Measurements from ENCODE around the gene SORCS1.

DNA sequence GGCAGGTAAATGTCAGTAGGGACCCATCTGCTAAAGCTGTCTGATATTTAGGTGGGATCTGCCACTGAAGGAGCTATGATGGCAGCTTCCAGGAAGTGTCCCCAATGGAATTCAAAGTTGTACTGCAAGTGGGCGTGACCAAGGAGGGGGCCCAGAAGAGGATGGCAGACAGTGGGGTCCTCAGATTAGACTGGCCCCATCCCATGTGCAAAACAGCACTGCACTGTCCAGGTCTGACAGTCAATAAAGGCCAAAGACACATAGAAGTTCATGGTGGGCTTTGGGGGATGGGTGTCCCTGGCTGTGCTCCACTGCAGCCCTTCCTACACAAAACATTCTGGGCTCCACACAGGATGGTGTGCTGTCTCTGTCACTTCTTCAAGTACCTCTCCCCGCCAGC is 49.8 kb upstream of the SORCS1 start:
- TF ChIP-seq, protein P1, sequence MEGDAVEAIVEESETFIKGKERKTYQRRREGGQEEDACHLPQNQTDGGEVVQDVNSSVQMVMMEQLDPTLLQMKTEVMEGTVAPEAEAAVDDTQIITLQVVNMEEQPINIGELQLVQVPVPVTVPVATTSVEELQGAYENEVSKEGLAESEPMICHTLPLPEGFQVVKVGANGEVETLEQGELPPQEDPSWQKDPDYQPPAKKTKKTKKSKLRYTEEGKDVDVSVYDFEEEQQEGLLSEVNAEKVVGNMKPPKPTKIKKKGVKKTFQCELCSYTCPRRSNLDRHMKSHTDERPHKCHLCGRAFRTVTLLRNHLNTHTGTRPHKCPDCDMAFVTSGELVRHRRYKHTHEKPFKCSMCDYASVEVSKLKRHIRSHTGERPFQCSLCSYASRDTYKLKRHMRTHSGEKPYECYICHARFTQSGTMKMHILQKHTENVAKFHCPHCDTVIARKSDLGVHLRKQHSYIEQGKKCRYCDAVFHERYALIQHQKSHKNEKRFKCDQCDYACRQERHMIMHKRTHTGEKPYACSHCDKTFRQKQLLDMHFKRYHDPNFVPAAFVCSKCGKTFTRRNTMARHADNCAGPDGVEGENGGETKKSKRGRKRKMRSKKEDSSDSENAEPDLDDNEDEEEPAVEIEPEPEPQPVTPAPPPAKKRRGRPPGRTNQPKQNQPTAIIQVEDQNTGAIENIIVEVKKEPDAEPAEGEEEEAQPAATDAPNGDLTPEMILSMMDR (conservative IDR thresholded peaks at IDR 0.05) = no peak
- TF ChIP-seq EZH2 (IDR thresholded peaks at IDR 0.05; ENCODE audit: low read depth) = no peak

Data from PC-9 (cell line).